Measurements from ENCODE around the gene CLEC14A.

The CLEC14A gene, protein sequence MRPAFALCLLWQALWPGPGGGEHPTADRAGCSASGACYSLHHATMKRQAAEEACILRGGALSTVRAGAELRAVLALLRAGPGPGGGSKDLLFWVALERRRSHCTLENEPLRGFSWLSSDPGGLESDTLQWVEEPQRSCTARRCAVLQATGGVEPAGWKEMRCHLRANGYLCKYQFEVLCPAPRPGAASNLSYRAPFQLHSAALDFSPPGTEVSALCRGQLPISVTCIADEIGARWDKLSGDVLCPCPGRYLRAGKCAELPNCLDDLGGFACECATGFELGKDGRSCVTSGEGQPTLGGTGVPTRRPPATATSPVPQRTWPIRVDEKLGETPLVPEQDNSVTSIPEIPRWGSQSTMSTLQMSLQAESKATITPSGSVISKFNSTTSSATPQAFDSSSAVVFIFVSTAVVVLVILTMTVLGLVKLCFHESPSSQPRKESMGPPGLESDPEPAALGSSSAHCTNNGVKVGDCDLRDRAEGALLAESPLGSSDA

DNA sequence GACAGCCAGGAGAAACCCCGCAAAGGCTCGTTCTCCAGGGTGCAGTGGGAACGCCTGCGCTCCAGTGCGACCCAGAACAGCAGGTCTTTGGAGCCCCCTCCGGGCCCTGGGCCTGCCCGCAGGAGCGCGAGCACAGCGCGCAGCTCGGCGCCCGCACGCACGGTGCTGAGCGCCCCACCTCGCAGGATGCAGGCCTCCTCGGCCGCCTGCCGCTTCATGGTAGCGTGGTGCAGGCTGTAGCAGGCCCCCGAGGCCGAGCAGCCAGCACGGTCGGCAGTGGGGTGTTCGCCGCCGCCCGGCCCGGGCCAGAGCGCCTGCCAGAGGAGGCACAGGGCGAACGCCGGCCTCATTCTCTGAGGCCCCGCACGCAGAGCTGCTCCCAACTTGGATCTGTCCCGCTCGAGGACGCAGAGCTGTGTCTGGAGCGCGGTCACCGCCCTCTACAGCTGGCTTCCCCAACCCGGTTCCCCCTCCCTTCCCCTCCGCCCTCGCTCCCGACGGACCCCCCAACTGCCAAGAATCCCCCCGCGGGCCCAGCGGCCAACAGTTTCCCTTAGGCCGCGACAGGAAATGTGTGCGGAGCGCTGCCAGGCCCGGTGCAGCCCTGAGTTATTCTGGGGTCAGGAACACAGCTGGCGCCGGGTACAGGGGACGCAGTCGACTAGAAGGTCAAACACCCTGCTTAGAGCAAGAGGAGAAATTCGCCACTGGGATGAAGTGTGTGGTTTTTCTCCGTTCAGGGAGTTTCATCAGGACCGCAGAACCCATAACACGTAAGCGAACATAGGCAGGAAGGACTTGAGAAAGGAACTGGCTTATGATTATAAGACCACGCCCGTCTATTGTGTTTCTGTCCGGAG, at the start of gene CLEC14A:
CLEC14A (minus strand) TSS at position 421 of the 860 bp plus-strand sequence; CDS start at position 350, 71 bp downstream.
- no peak for DNase-seq (ENCODE audit: low spot score)

DNA sequence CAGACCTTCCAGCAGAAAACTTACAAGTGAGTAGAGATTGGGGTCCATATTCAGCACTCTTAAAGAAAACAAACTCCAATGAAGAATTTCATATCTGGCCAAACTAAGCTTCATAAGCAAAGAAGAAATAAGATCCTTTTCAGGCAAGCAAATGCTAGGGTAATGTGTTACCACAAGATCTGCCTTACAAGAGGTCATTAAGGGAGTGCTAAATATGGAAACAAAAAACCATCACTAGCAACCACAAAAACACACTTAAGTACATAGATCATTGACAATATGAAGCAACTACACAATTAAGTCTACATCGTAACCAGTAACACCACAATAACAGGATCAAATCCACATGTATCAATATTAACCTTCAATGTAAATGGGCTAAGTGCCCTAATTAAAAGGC, 47.1 kb upstream of the CLEC14A start:
- no peak for DNase-seq (ENCODE audit: low spot score)

DNA sequence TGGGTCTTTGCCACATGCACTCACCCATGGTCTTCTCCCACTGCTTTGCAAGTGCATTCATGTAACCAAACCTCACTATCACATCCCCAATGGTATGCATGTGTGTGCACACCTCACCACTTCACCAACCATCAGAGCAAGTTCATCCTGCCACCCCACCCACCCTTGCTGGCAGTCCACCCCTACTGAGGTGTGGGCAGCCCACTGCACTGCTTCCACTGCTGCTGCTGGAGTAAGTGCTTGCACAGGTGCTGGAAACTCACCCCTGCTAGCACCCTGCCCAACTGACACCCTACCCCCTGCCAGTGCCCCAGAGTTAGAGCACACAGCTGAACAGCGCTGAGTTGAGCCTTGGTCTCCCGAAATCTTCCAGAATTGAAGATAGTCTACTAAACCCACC, 46.1 kb upstream of the CLEC14A start:
- no peak for DNase-seq (ENCODE audit: low spot score)

DNA sequence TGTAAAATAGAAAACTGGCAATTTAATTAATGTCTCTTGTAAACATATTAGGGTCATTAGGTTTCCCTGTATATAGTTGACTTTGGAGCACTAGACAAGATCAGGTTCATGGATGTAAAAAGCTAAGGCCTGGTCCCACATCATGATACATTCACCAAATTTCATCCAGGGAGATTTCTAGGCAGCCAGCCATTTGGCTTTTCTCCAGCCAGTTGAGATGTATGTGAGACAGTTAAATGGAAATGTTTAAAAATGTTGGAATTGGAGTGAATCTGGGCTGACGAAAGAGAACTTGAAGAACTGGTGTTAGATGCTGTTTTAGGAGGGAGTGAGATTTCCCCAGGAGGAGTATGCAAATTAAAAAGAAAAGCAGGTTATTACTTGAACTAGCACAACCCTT, 41.8 kb upstream of the CLEC14A start:
- DNase-seq (ENCODE audit: low spot score): no peak

DNA sequence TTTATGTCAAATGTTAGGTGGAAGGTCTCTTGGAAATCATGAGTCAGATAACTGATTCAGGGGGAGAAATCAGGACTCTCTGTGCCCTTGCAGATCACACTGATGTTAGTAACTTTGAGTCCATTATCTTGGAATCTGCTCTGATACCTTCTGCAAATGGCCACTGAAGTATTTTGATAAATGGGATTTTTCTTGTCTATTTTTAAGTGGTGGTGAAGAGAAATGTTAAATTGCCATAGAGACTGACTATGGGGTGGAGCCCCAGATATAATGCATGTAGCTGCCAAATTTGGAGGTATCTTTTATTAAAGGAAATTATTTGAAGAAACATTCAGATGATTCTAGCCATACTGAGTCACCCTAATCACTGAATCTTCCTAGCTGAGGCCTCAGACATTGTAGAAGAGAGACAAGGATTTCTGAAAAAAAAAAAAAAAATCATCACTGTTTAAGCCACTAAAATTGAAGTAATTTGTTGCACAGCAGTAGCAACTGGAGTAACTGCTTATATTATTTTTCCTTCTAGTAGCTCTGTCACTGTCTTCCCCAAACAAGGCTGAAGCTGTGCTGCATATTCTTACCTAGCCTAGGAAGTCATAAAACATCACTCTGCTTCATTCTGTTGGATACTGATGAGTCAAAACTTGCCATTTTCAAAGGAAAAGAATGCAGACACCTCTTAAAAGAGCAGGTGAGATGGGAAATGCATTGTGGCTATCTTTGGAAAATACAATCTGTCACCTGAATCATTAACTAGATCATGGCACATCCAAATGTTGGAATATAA, 36.0 kb upstream of the CLEC14A start:
- no peak for DNase-seq (ENCODE audit: low spot score)

DNA sequence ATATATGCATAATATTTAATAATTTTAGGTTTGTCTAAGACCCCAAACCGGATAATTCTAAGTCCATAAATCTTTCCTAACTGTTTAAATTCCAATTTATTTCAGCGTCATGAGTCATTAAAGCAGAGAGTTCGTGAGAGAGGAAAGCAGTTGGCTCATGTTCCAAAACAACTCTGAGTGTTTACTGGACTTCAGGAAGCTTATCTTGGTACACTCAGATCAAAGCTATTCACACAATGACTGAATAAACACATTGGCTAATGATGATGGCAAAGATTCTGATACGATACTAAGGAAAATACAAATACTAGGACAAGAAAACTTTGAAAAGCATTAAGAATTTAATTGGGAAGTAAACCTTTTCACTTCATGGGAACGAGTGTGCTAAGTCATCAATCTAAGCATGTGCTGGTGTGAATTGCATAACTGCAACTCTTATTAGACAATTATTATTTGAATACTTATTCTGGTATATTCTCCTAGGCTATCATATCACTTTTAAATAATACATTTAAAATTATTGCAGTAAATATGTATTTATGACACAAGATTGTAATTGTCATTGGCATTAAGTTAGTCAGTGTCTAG, 34.8 kb upstream of the CLEC14A start:
- DNase-seq (ENCODE audit: low spot score): no peak

DNA sequence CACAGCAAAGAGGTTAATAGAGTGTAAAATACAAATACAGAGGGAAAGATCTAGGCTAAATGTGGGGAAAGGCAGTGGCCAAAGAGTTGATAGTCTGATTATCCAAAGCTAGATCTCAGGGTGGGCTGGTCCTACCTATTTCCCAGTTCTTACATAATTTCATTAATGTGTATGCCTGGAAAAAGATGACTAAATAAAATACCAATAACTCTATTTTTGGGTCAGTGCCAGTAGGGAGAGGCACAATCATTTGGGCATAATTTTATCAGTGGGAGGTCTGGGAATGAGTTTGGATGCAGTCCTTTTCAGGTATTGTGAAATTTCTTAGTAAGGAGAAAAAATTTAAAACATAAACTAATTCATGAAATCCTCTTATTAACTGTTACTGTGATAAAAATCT, 30.6 kb upstream of the CLEC14A start:
- no peak for DNase-seq (ENCODE audit: low spot score)

DNA sequence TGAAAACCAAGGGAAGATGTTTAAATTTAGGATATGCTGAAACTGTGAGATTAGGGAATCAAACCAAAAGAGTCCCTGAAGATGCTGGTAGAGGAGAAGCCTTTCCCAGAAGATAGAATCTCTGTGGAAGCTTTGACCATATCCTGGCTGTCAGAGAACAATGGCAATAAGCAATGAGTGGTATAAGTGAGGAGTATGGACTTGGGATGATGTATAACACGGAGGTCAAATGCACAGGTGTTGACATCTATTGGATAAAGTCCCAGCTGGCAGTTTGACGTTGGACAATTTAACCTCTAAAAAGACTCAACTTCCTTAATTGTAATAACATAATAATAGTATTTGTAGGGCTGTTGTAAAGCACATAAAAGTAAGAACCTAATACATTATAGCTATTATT, 30.1 kb upstream of the CLEC14A start:
- no peak for DNase-seq (ENCODE audit: low spot score)

DNA sequence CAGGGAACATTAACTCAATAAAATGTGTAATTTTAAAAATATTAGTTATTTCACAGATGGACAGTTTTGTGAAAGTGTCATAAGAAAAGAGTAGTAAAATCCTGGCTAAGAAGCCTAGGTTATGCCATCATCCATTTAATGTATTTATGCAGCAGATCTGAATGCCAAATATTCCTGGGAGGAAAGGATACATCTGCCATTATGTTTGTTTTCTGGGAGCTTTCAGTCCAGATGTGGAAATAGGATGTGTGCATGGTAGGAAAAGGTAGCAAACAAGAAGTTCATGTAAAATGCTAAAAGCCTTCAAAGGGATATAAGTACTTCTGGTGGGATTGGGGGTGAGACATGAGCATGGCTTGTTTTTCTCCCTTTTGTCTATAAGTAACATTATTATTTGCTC, 27.0 kb upstream of the CLEC14A start:
- no peak for DNase-seq (ENCODE audit: low spot score)

DNA sequence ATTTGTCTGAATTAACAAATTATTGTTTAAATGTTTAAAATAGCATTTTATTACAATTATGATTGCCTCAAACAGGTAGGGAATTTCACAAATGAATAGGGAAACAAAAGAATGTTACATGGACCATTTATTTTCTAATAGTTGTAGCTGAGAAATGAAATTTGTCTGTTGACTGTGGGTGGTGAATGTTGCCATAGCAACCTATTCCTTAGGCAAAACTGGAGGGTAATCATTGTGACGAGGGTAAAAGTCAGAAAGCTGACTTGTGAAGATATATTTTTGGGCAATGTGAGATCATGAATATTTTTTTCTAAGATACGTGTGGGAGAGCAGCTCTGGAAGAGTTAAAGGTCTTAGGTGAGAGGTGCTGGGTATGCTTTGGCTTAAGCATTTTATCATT, 24.2 kb upstream of the CLEC14A start:
- no peak for DNase-seq (ENCODE audit: low spot score)

DNA sequence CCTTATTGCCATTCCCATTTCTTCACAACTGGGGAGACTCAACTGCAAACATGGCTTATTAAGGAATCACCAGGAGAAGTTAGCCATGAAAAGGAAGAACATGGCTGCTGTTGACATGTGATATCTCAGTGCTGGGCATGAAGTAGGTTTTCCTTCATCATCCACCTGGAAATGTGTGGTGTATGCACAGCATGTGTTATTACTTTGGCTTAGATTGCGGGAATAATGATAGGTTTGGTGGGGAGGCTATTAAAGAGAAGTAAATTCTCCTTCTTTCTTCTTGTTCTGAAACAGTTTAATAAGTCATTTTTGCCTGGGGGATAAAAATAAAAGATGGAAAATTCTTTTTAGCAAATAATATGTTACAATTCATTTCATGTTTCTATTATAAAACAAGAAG, 23.7 kb upstream of the CLEC14A start:
- no peak for DNase-seq (ENCODE audit: low spot score)

DNA sequence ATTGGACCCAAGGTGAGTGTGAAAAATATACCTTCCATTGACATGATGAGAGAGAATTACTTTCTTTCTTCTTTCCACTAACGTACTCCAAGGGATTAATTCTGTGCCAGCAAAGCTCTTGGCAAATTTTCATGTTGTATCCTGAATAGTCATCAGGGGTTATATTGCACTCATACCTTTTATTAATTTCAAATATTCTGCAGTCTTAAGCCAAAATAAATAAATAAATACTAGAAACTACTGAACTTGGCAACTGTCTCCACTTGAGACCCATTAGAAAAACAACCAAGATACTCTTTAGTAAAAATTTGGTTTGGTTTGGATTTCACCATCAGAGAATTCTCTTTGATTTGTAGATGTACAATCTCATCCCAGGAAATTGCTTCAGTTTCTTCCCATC, 22.1 kb upstream of the CLEC14A start:
- DNase-seq (ENCODE audit: low spot score): no peak

DNA sequence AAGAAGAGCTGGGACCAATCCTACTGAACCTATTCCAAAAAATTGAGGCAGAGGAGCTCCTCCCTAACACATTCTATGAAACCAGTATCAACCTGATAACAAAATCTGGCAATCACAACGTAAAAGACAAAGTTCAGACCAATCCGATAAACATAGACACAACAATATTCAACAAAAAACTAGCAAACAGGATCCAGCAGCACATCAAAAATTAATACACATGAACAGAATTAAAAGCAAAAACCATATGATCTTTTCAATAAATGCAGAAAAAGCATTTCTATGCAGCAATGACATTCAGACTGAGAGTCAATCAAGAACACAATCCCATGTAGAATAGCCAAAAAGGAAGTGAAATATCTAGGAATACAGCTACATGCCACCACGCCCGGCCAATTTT, 7.0 kb upstream of the CLEC14A start:
- no peak for DNase-seq (ENCODE audit: low spot score)

DNA sequence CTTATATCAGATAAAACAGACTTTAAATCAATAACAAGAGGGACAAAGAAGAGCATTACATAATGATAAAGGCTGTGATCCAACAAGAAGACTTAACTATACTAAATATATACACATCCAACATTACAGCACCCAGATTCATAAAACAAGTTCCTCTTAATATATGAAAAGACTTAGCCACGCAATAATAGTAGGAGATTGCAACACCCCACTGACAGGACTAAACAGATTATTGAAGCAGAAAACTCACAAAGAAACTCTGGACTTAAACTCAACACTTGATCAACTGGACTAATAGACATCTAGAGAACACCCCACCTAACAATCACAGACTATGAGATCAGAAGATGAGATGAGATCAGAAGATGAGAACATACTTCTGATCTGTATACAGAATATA, 5.7 kb upstream of the CLEC14A start:
- no peak for DNase-seq (ENCODE audit: low spot score)

DNA sequence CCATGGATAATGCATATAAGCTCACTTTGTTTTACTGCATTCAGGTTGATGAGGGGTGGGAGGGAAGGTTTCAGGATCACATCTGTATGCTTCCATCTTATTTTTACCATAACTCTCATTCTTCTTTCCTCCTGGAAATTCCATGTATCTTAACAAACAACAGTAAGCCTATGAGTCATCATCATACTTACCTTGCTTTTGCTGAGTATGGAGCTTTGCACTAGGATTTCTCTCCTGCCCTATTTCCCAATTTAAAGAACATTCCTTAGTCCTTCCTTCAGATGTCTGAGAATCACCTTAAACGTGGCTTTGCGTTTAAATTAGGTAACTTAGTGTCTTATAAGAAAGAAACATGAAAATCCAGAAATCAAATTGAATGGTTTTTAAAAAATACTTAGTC, 1.6 kb upstream of the CLEC14A start:
- DNase-seq (ENCODE audit: low spot score): no peak

DNA sequence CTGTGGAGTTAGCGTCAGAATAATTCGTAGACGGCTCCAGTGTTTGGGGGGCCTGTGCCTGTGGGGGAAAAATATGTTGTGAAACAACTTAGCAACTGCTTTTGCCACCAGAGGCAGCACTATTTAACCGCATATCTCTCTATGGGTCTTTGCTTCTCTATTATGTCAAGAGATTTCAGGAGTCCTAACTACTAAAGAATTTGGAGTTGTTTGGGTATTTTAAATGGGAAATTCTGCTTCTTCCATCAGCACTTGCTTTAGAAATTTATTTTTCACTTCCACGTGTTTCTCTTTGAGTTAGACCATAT, 594 bp upstream of the CLEC14A start:
- no peak for DNase-seq (ENCODE audit: low spot score)

DNA sequence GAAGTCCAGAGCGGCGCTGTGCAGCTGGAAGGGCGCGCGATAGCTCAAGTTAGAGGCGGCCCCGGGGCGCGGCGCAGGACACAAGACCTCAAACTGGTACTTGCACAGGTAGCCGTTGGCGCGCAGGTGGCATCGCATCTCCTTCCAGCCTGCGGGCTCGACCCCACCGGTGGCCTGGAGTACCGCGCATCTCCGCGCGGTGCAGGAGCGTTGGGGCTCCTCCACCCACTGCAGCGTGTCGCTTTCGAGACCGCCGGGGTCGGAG, 553 bp downstream of the CLEC14A start:
- peak; percentile 21 for DNase-seq (ENCODE audit: low spot score)

DNA sequence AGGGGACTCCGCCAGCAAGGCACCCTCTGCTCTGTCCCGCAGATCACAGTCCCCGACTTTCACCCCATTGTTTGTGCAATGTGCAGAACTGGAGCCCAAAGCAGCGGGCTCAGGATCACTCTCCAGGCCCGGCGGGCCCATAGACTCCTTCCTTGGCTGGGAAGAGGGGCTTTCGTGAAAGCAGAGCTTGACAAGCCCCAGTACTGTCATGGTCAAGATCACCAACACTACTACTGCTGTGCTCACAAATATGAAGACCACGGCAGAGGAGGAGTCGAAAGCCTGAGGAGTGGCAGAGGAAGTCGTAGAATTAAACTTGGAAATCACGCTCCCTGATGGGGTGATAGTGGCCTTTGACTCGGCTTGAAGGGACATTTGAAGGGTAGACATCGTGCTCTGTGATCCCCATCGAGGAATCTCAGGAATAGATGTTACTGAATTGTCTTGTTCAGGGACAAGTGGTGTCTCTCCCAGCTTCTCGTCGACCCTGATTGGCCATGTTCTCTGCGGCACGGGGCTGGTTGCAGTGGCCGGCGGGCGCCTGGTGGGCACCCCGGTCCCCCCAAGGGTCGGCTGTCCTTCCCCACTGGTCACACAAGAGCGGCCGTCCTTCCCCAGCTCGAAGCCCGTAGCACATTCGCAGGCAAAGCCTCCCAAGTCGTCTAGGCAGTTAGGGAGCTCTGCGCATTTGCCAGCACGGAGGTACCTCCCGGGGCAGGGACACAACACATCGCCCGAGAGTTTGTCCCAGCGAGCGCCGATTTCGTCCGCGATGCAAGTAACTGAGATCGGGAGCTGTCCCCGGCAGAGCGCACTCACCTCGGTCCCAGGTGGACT, 1.1 kb downstream of the CLEC14A start:
- DNase-seq (ENCODE audit: low spot score): no peak

DNA sequence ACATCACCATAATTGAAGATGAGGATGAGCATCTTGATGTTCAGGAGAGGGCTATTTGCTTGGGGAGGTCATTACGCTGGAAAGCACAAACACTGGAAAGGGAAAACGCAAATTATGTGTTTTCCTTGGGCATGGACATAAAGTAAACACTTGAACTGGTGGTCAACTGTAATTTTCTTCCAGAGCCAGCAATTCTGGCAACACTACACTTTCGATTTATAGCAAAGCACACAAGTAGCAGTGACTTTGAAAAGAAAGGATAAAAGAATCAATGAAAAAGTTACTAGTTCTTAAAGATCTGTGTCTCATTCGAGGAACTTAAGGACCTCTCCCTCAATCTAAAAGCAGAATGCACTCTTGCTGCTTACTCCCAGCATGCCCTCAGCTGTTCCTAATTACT, 2.2 kb downstream of the CLEC14A start:
- no peak for DNase-seq (ENCODE audit: low spot score)

DNA sequence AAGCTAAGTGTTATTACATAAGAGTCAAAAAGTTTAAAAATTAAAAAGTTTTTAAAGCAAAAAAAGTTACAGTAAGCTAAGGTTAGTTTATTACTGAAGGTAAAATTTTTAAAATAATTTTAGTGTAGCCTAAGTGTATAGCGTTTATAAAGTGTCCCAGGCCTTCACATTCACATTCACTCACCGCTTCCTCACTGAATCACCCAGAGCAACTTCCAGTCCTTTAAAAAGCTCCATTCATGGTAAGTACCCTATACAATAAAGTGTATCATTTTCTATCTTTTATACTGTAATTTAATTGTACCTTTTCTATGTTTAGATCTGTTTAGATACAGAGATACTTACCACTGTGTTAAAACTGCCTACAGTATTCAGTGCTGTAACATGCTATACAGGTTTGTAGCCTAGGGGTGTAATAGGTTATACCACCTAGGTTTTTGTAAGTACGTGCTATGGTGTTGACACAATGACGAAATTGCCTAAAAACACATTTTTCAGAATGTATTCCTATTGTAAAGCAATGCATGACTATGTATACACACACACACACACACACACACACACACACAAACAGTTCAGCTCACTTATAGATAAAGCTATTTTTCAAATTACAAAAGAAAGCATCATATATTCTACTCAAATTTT, 3.7 kb downstream of the CLEC14A start:
- DNase-seq (ENCODE audit: low spot score): no peak

DNA sequence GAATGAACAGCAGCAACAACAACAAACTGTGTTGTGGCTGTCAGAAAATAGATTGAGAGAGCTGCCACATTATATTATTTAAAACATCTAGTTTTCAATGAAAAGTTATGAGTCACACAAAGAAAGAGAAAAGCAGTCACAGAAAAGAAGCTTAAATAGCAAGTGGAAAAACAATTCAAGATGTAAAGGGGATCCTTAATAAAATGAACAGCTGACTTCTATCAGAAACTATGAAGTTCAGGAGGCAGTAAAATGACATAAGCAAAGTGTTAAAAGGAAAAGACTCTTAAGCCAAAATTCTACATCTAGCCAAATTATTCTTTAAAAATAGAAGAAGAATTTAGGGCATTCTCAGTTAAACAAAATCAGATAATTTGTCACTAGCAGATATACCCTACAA, 5.6 kb downstream of the CLEC14A start:
- DNase-seq (ENCODE audit: low spot score): no peak

Measured in HuH-7.5 (cell line).